ENCODE measurements around the gene PXYLP1. TPM values are rescaled to one million over a fixed set of nuclear protein-coding genes. Genes with fewer than 3 reads are reported as not detected.

Gene PXYLP1
- total RNA-seq, result 10 to 100 TPM in 1 of 4 donors, 1 to 10 TPM in 3; 5.7 to 12.2 (median 7.5) TPM
- 1 to 10 TPM; 2.4 to 7.5 (median 3.5) TPM for polyA plus RNA-seq

GRCh38 chr3:141231101-141231951 is at the start of gene PXYLP1:
PXYLP1 (plus strand) TSS chr3:141231825; CDS start chr3:141260176, 28,351 bp downstream.
- TF ChIP-seq POLR2A (IDR thresholded peaks at IDR 0.05), result peak; percentile 33 to 52
- TF ChIP-seq POLR2AphosphoS5 (IDR thresholded peaks at IDR 0.05), result peak; percentile 39 to 88 (median 78)
- peak in 1 of 4 experiments; percentile 61 for TF ChIP-seq CTCF (IDR thresholded peaks at IDR 0.05)
- no peak for TF ChIP-seq EP300 (IDR thresholded peaks at IDR 0.05)
- Histone ChIP-seq H3K36me3 (peaks cover 0 to 5% (median 0%) of the 10 kb centered on the region in 4 donors), H3K9me3 (no peaks in the 10 kb centered on the region), H3K27ac (peak within 1 kb of the TSS; percentile 86 to 93 (median 90)), H3K4me3 (peak within 1 kb of the TSS; percentile 80 to 95 (median 92)), H3K4me1 (peaks cover 0 to 24% (median 15%) of the 10 kb centered on the region in 4 donors), H3K27me3 (no peaks in the 10 kb centered on the region)
- intact Hi-C loops (cut with DNase I), result loop anchor here (1.0 to 5.0 kb wide), 2 partner anchors 48 to 226 kb away; no protein-coding TSS in a partner anchor
- WGBS, 2 donors, result 0 to 1% methylated on average over 92 of the region's 92 CpGs
- peak; percentile 96 for DNase-seq

- H3K9me3 ChIP-seq, result peaks cover 0 to 8% (median 3%) of the 10 kb centered on the region in 4 donors
- WGBS, 2 donors, result 49 to 65% methylated on average over 2 of the region's 2 CpGs
- intact Hi-C loops (cut with DNase I), result no loop called here
- no peak overlapping the region for H3K27ac ChIP-seq
- TF ChIP-seq EP300 (IDR thresholded peaks at IDR 0.05) (no peak), CTCF (IDR thresholded peaks at IDR 0.05) (no peak), POLR2A (IDR thresholded peaks at IDR 0.05) (no peak), POLR2AphosphoS5 (IDR thresholded peaks at IDR 0.05) (no peak)
- no peaks in the 10 kb centered on the region for H3K27me3 ChIP-seq
- no peak overlapping the region for H3K4me3 ChIP-seq
- H3K36me3 ChIP-seq, result no peaks in the 10 kb centered on the region
- DNase-seq, result no peak
- H3K4me1 ChIP-seq, result no peaks in the 10 kb centered on the region
Observed at GRCh38 chr3:141183606-141184005, 48.0 kb upstream of the PXYLP1 start.

GRCh38 chr3:141184430-141184829 is 47.2 kb upstream of the PXYLP1 start:
- 88 to 95% methylated on average over 4 of the region's 4 CpGs for WGBS, 2 donors
- intact Hi-C loops (cut with DNase I), result no loop called here

GRCh38 chr3:141191097-141191749 is 40.4 kb upstream of the PXYLP1 start:
- no peaks in the 10 kb centered on the region for H3K9me3 ChIP-seq
- intact Hi-C loops (cut with DNase I), result loop anchor here (2.0 kb wide), 1 partner anchor 292 kb away; no protein-coding TSS in a partner anchor
- no peak for TF ChIP-seq CTCF (IDR thresholded peaks at IDR 0.05)
- H3K4me1 ChIP-seq, result peaks cover 0 to 4% (median 0%) of the 10 kb centered on the region in 4 donors
- H3K36me3 ChIP-seq, result no peaks in the 10 kb centered on the region
- H3K27me3 ChIP-seq, result no peaks in the 10 kb centered on the region
- no peak overlapping the region for H3K4me3 ChIP-seq
- no peak for DNase-seq
- no peak overlapping the region for H3K27ac ChIP-seq
- 76 to 90% methylated on average over 2 of the region's 2 CpGs for whole genome bisulfite sequencing, 2 donors

More at GRCh38 chr3:141184430-141184829, 47.2 kb upstream of the PXYLP1 start:
- DNase-seq, result no peak
- Histone ChIP-seq H3K4me1 (no peaks in the 10 kb centered on the region), H3K4me3 (no peak overlapping the region), H3K9me3 (peaks cover 0 to 8% (median 3%) of the 10 kb centered on the region in 4 donors), H3K36me3 (no peaks in the 10 kb centered on the region), H3K27ac (no peak overlapping the region), H3K27me3 (no peaks in the 10 kb centered on the region)
- TF ChIP-seq EP300 (IDR thresholded peaks at IDR 0.05) (no peak), CTCF (IDR thresholded peaks at IDR 0.05) (no peak), POLR2A (IDR thresholded peaks at IDR 0.05) (no peak), POLR2AphosphoS5 (IDR thresholded peaks at IDR 0.05) (no peak)

Data from sigmoid colon (tissue), 7 donors.